Endothelial cell of umbilical vein (primary cell): ENCODE measurements around the gene ZNF699. TPM values are rescaled to one million over a fixed set of nuclear protein-coding genes. Genes with fewer than 3 reads are reported as not detected.
A peak's percentile ranks its signal among the peaks of the same experiment; 100 is the strongest.

Experiments used
- Bru-seq: library from RNA; stranded (reverse); fragments of 400-500 nt; gene quantifications from one replicate; lab custom pipeline; 2021; lab: Mats Ljungman, UMichigan
- BruChase-seq, 2 experiments: library from RNA; stranded (reverse); fragments of 400-500 nt; gene quantifications; one replicate each; lab custom pipeline; 2021; lab: Mats Ljungman, UMichigan
- BruUV-seq: library from RNA; stranded (reverse); fragments of 400-500 nt; replicated peaks from 2 replicates; lab custom pipeline; 2021; lab: Mats Ljungman, UMichigan
- CTCF ChIA-PET: fragments of 300-600, 350-600 bp; sonication (Branson Sonifier 250); formaldehyde crosslinking; loops from one replicate; lab custom pipeline; 2021; ENCODE audit warnings: antibody characterized with exemption, inconsistent platforms; lab: Charles Lee
- POLR2A ChIA-PET: fragments of 300-600, 350-600 bp; sonication (Branson Sonifier 250); formaldehyde crosslinking; loops from one replicate; lab custom pipeline; 2021; ENCODE audit warnings: antibody characterized with exemption, inconsistent platforms; lab: Charles Lee
- DNase-seq: peaks from one replicate; pipeline ENCODE4 v3.0.0-alpha.2; 2011; ENCODE audit warnings: low read depth, low spot score
- FAIRE-seq: peaks from 2 replicates; lab custom pipeline; 2011; peaks lifted over from hg19 to GRCh38; lab: Jason Lieb, UNC
- H2AFZ ChIP-seq: 2 replicates; pipeline ENCODE4 v1.6.0; 2012; ENCODE audit warnings: low read depth, low read length, control low read depth, inconsistent platforms
- H3K27ac ChIP-seq: 2 replicates; pipeline ENCODE4 v1.5.1; 2011; ENCODE audit warnings: low read depth, mild to moderate bottlenecking, control low read depth, low read length, moderate library complexity; ENCODE audit not compliant: insufficient read depth
- H3K27me3 ChIP-seq, 2 experiments: 2 replicates each; pipeline versions ENCODE4 v1.6.0 to v1.6.1; 2011; ENCODE audit warnings: low read length in 2 of 2, mixed read lengths in 1 of 2; ENCODE audit not compliant: control insufficient read depth in 2 of 2, insufficient read depth in 2 of 2
- H3K36me3 ChIP-seq, 2 experiments: 2 replicates in 1 of 2; 3 replicates in 1 of 2; pipeline ENCODE4 v1.5.1; 2011; ENCODE audit warnings: low read length in 2 of 2, mild to moderate bottlenecking in 1 of 2, moderate library complexity in 1 of 2; ENCODE audit not compliant: control insufficient read depth in 2 of 2, insufficient read depth in 2 of 2; ENCODE audit errors: extremely low read depth in 1 of 2
- H3K4me1 ChIP-seq: 3 replicates; pipeline ENCODE4 v1.5.1; 2011; ENCODE audit warnings: mild to moderate bottlenecking, low read length; ENCODE audit not compliant: control insufficient read depth, insufficient read depth; ENCODE audit errors: extremely low read depth
- H3K4me2 ChIP-seq: 2 replicates; pipeline ENCODE4 v1.6.1; 2011; ENCODE audit warnings: low read length, control low read depth, mixed read lengths; ENCODE audit not compliant: insufficient read depth
- H3K4me3 ChIP-seq, 3 experiments: fragments of 200-600 bp in 1 of 3; sonication (generic), shearing (Covaris generic) in 1 of 3; replicated peaks in 1 of 3; 2 replicates each; pipeline ENCODE4 v1.5.1; 2011 to 2016; ENCODE audit warnings: control low read depth in 3 of 3, low read length in 3 of 3, mild to moderate bottlenecking in 2 of 3, inconsistent platforms in 1 of 3, low read depth in 1 of 3, moderate library complexity in 1 of 3; ENCODE audit not compliant: insufficient read depth in 1 of 3
- H3K79me2 ChIP-seq: 2 replicates; pipeline ENCODE4 v1.6.0; 2012; ENCODE audit warnings: low read length, inconsistent platforms; ENCODE audit not compliant: control insufficient read depth, insufficient read depth
- H3K9ac ChIP-seq: replicated peaks from 2 replicates; pipeline ENCODE3; 2011; ENCODE audit warnings: low read length, control low read depth; ENCODE audit not compliant: insufficient read depth; ENCODE audit errors: extremely low read depth
- H3K9me1 ChIP-seq: replicated peaks from 3 replicates; pipeline ENCODE4 v1.6.0; 2011; ENCODE audit warnings: mild to moderate bottlenecking, low read length; ENCODE audit not compliant: control insufficient read depth, insufficient read depth; ENCODE audit errors: extremely low read depth
- H3K9me3 ChIP-seq: replicated peaks from 2 replicates; pipeline ENCODE4 v1.5.1; 2012; ENCODE audit warnings: low read length, inconsistent platforms; ENCODE audit not compliant: control insufficient read depth, insufficient read depth
- H4K20me1 ChIP-seq: replicated peaks from 2 replicates; pipeline ENCODE3; 2011; ENCODE audit warnings: mild to moderate bottlenecking, low read length; ENCODE audit not compliant: control insufficient read depth, insufficient read depth; ENCODE audit errors: extremely low read depth
- EZH2 ChIP-seq: IDR thresholded peaks from 2 replicates; pipeline ENCODE4 v1.6.1; 2012; ENCODE audit warnings: borderline replicate concordance, low read depth, mild to moderate bottlenecking, moderate library complexity, low read length, inconsistent platforms; ENCODE audit not compliant: severe bottlenecking
- FOS ChIP-seq: IDR thresholded peaks from 2 replicates; pipeline ENCODE4 v1.6.1; 2011; ENCODE audit warnings: mild to moderate bottlenecking, low read length, moderate library complexity, borderline replicate concordance; ENCODE audit not compliant: insufficient read depth
- JUN ChIP-seq: IDR thresholded peaks from 2 replicates; pipeline ENCODE4 v1.6.1; 2011; ENCODE audit warnings: borderline replicate concordance, low read depth; ENCODE audit not compliant: insufficient read length, insufficient read depth
- MYC ChIP-seq: IDR thresholded peaks from one replicate; pipeline ENCODE4 v1.6.1; 2011; ENCODE audit warnings: mild to moderate bottlenecking, low read depth, low read length
- POLR2A ChIP-seq: IDR thresholded peaks from 2 replicates; pipeline ENCODE4 v1.6.1; 2012; ENCODE audit warnings: low read depth, mild to moderate bottlenecking, control low read depth, low read length
- POLR2AphosphoS5 ChIP-seq: IDR thresholded peaks from 2 replicates; pipeline ENCODE4 v1.6.1; 2012; ENCODE audit warnings: low read depth, mild to moderate bottlenecking, control low read depth, low read length, moderate library complexity; ENCODE audit not compliant: insufficient read depth
- dilution Hi-C: fragments of 300-500 bp; cut with MboI; formaldehyde crosslinking; loops from one replicate; pipeline ENCODE4 v1.15.0; 2019; ENCODE audit warnings: low sequenced_read_pairs; ENCODE audit not compliant: extremely low pct_ligation_motif_present
- intact Hi-C: fragments of 100-400 bp; cut with micrococcal nuclease; formaldehyde crosslinking; loops from one replicate; pipeline ENCODE4 v1.10.0; 2022
- long read RNA-seq: library from polyadenylated mRNA; stranded (forward); transcript quantifications from one replicate; pipeline ENCODE4 v2.0.0, GENCODE V29; 2021
- polyA minus RNA-seq, 3 experiments: library from RNA; depleted of rRNA, polyadenylated mRNA; stranded (reverse); fragments of >200 nt; gene quantifications; 1 replicate in 1 of 3; 2 replicates in 2 of 3; pipeline ENCODE4 v1.2.3, GENCODE V29; 2011
- polyA plus RNA-seq, 4 experiments: library from polyadenylated mRNA; depleted of rRNA in 3 of 4; stranded (reverse) in 3 of 4; unstranded in 1 of 4; fragments of >200 nt; gene quantifications; 2 replicates each; pipeline versions ENCODE4 v1.2.1 to v1.2.3, GENCODE V29; 2011 to 2012; ENCODE audit warnings: missing spikeins in 1 of 4
- total RNA-seq: library from RNA; stranded (reverse); gene quantifications from 2 replicates; pipeline ENCODE4 v1.2.3, GENCODE V29; 2021

Gene ZNF699
- total RNA-seq (3.9 and 4.7 TPM in 2 replicates), polyA plus RNA-seq (0.48 and 0.59 TPM in 2 replicates), polyA minus RNA-seq (3.4 and 7.5 TPM in 2 replicates), Bru-seq, nascent RNA (percentile 56 among the genes with signal in this experiment), BruChase-seq, experiment 1, labeled RNA remaining after a 6-hour chase (percentile 37 among the genes with signal in this experiment), BruChase-seq, experiment 2, labeled RNA remaining after a 2-hour chase (percentile 53 among the genes with signal in this experiment)
- polyA plus RNA-seq (2011; cell fraction: cytosol; rRNA removed) = 0.48 and 0.82 TPM in 2 replicates
- polyA plus RNA-seq (2011; cell fraction: nucleus; rRNA removed) = 3.1 and 3.5 TPM in 2 replicates
- polyA plus RNA-seq (2012) = 0.95 and 1.1 TPM in 2 replicates
- polyA minus RNA-seq (2011; cell fraction: cytosol; rRNA and poly(A)+ RNA removed) = 1.2 TPM
- 3.1 and 3.6 TPM in 2 replicates for polyA minus RNA-seq (2011; cell fraction: nucleus; rRNA and poly(A)+ RNA removed)
- long read RNA-seq, partial matches to known transcripts = 4 of 5 reads
- long read RNA-seq, other reads (novel, unspliced or antisense) = 1 of 5 reads

GRCh38 chr19:9309139-9309973 is at the start of gene ZNF699:
Gene ZNF699 (minus strand): TSS chr19:9309838. CDS start chr19:9305119, 4,719 bp downstream.
- no peak for TF ChIP-seq EZH2
- no peak for TF ChIP-seq POLR2A
- TF ChIP-seq POLR2AphosphoS5 = peak; percentile 22
- TF ChIP-seq JUN = no peak
- TF ChIP-seq FOS = no peak
- TF ChIP-seq MYC = no peak
- CTCF ChIA-PET = interaction anchor here (1.3 to 3.3 kb wide), 4 partner anchors 10 to 278 kb away, joined by 3 to 14 read pairs (median 4); partner anchors contain the start of genes ZNF266 and ZNF559
- intact Hi-C loops = loop anchor here (1.0 to 2.0 kb wide), 5 partner anchors 15 to 483 kb away; partner anchors contain the start of genes ZNF121, ZNF266, ZNF317 and ZNF559
- POLR2A ChIA-PET = interaction anchor here (0.7 kb wide), 1 partner anchor 14 kb away, joined by 5 read pairs; no protein-coding TSS in a partner anchor
- BruUV-seq = TSS peak; percentile 56
- peaks cover 7% of the 10 kb centered on the region for H3K4me1 ChIP-seq
- no peaks in the 10 kb centered on the region for H4K20me1 ChIP-seq
- peak within 1 kb of the TSS; percentile 76 for H3K4me2 ChIP-seq
- peak within 1 kb of the TSS; percentile 76 for H3K9ac ChIP-seq
- H3K27ac ChIP-seq = peak within 1 kb of the TSS; percentile 55
- dilution Hi-C loops = no loop called here
- H3K27me3 ChIP-seq = no peaks in the 10 kb centered on the region
- FAIRE-seq = peak; percentile 91
- no peaks in the 10 kb centered on the region for H3K9me3 ChIP-seq
- peak within 1 kb of the TSS; percentile 65 for H2AFZ ChIP-seq
- peak within 1 kb of the TSS; percentile 52 to 88 (median 67) for H3K4me3 ChIP-seq
- peak; percentile 98 for DNase-seq
- H3K36me3 ChIP-seq = no peaks in the 10 kb centered on the region
- no peaks in the 10 kb centered on the region for H3K9me1 ChIP-seq
- H3K79me2 ChIP-seq = peaks cover 2% of the 10 kb centered on the region
